Brain microvascular endothelial cell (primary cell): Measurements from ENCODE around the gene TMEM213.

Experiments
- DNase-seq: peaks from one replicate; pipeline ENCODE4 v3.0.0-alpha.2; 2020
- H3K27ac ChIP-seq: fragments of 250-450 bp; sonication (Bioruptor Pico); 2 replicates; pipeline ENCODE4 v1.5.1; 2020; ENCODE audit warnings: mild to moderate bottlenecking, moderate library complexity
- H3K27me3 ChIP-seq: fragments of 250-450 bp; sonication (Bioruptor Pico); replicated peaks from 2 replicates; pipeline ENCODE4 v1.5.1; 2020; ENCODE audit warnings: mild to moderate bottlenecking
- H3K36me3 ChIP-seq: fragments of 250-450 bp; sonication (Bioruptor Pico); replicated peaks from 2 replicates; pipeline ENCODE4 v1.5.1; 2020; ENCODE audit warnings: mild to moderate bottlenecking
- H3K4me3 ChIP-seq: 2 replicates; pipeline ENCODE4 v1.5.1; 2011; ENCODE audit warnings: low read depth, mild to moderate bottlenecking, control low read depth, low read length, moderate library complexity
- CTCF ChIP-seq: IDR thresholded peaks from 2 replicates; pipeline ENCODE4 v1.5.1; 2011; ENCODE audit warnings: low read depth, mild to moderate bottlenecking, moderate library complexity, low read length, control low read depth, inconsistent platforms; ENCODE audit errors: missing control alignments
- in situ Hi-C: cut with HindIII; loops from 2 replicates; pipeline ENCODE4 v1.10.0; 2017; ENCODE audit warnings: low sequenced_read_pairs, low pct_ligation_motif_present

The TMEM213 gene

GRCh38 chr7:138879356-138879755 is 81.6 kb downstream of the TMEM213 start:
- in situ Hi-C loops, result no loop called here
- DNase-seq, result no peak
- Histone ChIP-seq H3K27ac (no peak overlapping the region), H3K4me3 (no peak overlapping the region), H3K36me3 (no peaks in the 10 kb centered on the region), H3K27me3 (no peaks in the 10 kb centered on the region)
- no peak for TF ChIP-seq CTCF

GRCh38 chr7:138880881-138881578 is 83.2 kb downstream of the TMEM213 start:
- Histone ChIP-seq H3K4me3 (no peak overlapping the region), H3K36me3 (no peaks in the 10 kb centered on the region), H3K27ac (no peak overlapping the region), H3K27me3 (no peaks in the 10 kb centered on the region)
- in situ Hi-C loops, result no loop called here
- DNase-seq, result no peak
- no peak for TF ChIP-seq CTCF

GRCh38 chr7:138881579-138882188 is 83.9 kb downstream of the TMEM213 start:
- no peak for TF ChIP-seq CTCF
- in situ Hi-C loops, result no loop called here
- no peak for DNase-seq
- Histone ChIP-seq H3K36me3 (no peaks in the 10 kb centered on the region), H3K27ac (no peak overlapping the region), H3K27me3 (no peaks in the 10 kb centered on the region), H3K4me3 (no peak overlapping the region)

- no peak for TF ChIP-seq CTCF
- Histone ChIP-seq H3K4me3 (no peak overlapping the region), H3K27ac (no peak overlapping the region), H3K27me3 (no peaks in the 10 kb centered on the region), H3K36me3 (no peaks in the 10 kb centered on the region)
- DNase-seq, result no peak
- in situ Hi-C loops, result no loop called here
Observed at GRCh38 chr7:138882249-138882648, 84.5 kb downstream of the TMEM213 start.

- Histone ChIP-seq H3K4me3 (no peak overlapping the region), H3K27me3 (no peaks in the 10 kb centered on the region), H3K36me3 (no peaks in the 10 kb centered on the region), H3K27ac (no peak overlapping the region)
- TF ChIP-seq CTCF, result peak; percentile 40
- DNase-seq, result no peak
- in situ Hi-C loops, result no loop called here
Observed at GRCh38 chr7:138885383-138886147, 87.8 kb downstream of the TMEM213 start.
